GM12872 (cell line): Measurements from ENCODE around the gene CAV3.

Experiments
- TF ChIP-seq, protein P1 (sequence below): IDR thresholded peaks from 3 replicates; pipeline ENCODE4 v1.5.1; 2011; ENCODE audit warnings: low read depth, mild to moderate bottlenecking, low read length, moderate library complexity; ENCODE audit not compliant: insufficient read depth

The CAV3 gene

DNA sequence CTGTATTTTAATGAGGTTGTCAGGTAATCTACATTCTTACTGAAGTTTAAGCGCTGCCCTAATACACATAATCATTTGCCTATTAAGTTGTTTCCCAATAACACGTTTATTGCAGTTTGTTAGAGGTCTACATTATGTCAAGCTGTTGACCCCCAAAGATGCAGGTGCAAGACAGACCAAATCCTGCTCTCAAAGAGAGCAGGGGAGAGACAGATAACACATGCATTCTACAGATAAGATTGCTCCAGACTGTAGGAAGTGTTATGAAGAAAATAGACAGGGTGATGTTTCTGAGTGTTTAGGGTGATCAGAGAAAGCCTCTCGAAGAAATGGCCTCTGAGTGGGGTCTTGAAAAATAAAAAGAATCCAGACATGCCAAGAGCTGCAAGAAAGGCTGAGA is 60.6 kb downstream of the CAV3 start:
- TF ChIP-seq, protein P1, sequence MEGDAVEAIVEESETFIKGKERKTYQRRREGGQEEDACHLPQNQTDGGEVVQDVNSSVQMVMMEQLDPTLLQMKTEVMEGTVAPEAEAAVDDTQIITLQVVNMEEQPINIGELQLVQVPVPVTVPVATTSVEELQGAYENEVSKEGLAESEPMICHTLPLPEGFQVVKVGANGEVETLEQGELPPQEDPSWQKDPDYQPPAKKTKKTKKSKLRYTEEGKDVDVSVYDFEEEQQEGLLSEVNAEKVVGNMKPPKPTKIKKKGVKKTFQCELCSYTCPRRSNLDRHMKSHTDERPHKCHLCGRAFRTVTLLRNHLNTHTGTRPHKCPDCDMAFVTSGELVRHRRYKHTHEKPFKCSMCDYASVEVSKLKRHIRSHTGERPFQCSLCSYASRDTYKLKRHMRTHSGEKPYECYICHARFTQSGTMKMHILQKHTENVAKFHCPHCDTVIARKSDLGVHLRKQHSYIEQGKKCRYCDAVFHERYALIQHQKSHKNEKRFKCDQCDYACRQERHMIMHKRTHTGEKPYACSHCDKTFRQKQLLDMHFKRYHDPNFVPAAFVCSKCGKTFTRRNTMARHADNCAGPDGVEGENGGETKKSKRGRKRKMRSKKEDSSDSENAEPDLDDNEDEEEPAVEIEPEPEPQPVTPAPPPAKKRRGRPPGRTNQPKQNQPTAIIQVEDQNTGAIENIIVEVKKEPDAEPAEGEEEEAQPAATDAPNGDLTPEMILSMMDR, result no peak
